ENCODE measurements around the gene CNEP1R1.

CNEP1R1 gene

DNA sequence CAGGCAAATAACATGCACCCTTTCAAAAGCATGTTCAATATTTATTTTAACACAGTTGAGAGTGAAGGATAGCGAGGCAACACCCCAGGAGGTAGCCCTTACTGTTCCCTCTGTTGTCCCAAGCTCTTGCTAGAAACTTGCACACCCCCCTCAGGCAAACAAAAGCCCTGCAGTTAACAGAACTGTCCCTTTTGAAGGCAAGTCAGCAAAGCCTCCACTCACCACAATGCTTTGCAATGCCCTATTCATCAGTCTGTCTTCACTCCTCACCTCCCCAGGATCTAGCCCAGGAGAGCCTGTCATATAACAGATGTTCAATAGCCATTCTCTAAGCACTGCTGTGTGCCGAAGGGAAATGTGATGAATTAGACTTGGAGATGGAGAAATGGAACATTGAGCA, 3.5 kb upstream of the CNEP1R1 start:
- no peak for DNase-seq

DNA sequence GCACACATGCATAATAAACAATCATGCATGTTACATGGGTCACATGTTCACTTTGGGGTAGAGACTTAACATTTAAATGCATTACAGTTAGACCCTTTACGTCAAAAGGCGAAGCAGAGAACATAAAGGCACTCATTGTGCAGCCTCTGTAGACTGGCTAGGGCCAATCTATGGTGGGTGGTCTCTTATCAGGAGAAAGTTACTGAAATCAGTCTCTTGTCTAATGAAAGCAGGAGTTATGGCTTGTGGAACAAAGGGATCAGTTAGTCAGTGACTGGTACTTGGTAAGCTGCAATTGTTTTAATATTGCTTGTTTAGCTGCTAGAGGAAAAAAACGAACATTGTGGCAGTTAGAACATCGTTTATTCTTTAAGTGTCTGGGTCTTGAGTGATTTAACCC, 1.4 kb upstream of the CNEP1R1 start:
- no peak for DNase-seq

DNA sequence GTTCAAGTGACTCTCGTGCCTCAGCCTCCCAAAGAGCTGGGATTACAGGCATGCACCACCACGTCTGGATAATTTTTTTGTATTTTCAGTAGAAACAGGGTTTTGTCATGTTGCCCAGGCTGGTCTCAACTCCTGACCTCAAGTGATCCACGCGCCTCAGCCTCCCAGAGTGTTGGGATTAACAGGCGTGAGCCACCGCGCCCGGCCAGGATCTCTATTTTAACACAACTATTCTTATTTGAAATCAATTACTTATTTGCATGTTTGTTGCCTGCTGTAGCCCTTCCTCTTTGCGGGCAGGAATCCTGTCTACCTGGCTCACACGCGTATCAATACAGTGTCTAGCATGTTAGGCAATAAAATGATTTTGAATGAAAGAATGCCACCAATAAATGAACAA, 818 bp upstream of the CNEP1R1 start:
- DNase-seq = no peak

DNA sequence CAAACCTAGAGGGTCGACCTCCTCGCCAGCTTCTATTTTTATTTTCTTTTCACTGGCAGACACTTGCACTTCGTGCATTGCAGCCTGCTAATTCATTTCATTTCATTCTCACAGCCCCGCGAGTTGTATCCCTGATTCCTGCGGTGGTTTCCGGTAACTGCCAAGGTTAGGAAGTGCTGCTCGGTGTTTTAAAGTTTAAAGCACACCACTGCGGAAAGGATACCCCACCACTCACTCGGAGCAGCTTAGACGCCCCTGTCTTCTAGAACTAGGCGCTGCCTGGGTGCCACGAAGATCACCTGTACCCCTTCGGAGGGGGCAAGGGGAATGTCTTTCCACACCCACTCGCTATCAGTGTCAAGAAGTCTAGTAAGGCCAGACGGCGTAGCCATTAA, 509 bp downstream of the CNEP1R1 start:
- DNase-seq = peak; percentile 19

DNA sequence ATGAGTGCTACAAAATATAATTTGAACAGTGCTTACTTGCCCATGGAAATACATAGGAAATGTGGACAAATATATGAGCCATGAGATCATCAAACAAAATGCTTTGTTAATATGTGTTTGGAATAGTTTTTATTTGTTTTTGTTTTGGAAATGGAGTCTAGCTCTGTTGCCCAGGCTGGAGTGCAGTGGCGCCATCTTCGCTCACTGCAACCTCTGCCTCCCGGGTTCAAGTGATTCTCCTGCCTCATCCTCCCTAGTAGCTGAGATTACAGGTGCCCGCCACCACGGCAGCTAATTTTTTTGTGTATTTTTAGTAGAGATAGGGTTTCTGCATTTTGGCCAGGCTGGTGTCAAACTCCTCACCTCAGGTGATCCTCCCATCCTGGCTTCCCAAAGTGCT, 2.8 kb downstream of the CNEP1R1 start:
- DNase-seq = no peak

DNA sequence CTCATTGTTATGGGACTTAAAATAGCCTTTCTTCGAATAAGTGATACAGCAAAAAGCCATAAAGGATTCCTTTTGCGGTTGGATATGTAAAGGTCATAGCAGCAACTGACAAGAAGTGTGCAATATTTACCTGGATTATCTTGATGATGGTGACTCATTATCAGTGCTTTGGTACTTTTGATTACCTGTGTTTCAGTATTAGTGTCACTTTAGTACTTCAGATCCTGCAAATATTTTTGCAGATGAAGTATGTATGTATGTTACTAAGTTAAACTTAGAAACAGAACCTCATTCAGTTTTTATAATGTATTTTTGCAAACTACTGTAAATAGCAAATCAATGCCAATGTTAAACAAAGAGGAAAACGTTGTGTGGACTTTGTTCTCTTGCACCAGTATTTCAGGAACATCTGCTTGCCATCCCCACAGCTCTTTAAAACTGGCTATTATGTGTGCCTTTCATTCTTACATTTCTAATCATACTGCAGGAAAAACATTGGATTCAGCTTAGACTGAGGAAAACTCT, 10.5 kb downstream of the CNEP1R1 start:
- no peak for DNase-seq

DNA sequence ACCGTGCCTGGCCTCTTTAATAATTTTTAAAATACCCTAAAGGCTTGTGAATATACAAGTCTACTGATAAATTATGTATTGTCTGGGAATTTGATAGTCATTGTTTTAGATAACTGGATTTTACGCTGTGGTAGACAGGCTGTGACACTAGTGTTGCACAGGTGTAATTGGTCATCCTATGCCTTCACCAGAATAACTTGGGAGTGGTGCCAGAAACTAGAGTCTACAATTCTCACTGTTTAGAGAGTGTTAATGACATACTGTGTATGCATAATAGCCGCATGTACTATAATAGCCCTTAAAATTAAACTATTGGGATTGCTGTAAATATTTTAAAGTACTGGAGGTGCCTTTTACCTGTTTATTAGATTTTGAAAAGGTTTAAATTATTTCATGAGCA, 11.4 kb downstream of the CNEP1R1 start:
- no peak for DNase-seq

DNA sequence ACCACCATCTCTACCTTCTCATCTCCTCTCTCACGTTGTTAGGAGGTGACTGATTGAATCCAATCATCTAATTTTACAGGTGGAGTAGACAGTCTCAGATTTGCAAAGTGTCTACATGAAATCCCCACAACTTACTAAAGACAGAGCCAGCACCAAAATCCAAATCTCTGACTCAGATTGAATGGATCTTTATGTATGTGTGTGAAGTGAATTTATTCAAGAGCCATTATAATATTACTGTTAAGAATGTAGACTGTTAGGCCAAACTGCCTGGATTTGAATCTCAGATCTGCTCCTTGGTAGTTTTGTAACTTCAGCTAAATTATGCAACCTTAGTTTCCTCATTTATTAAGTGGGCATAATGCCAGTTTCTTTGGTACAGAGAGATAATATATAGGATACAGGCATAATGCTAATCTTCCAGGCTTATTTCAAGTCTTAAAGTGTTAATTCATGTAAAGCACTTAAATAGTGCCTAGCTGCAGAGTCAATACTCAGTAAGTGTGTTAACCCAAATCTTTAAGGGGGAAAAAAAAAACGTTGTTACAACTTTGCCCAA, 12.7 kb downstream of the CNEP1R1 start:
- no peak for DNase-seq

DNA sequence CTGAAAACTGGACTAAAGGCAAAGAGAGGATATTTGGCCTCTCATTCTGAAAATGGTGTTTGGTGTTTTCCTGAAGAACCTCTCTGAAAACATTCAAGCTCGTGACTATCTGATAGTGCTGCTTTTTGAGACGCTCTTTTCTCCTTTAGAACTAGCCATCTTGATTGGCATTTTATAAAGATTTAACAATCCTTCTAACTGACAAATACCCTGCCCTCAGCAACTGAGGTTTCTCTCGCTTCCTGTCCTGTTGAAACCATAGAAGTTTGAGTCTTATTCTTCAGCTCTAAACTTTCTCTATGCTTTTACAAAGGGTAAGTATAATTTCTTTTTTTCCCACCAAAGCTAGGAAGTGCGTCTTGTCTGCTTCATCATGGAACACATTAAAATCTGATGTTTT, 13.3 kb downstream of the CNEP1R1 start:
- DNase-seq = no peak

DNA sequence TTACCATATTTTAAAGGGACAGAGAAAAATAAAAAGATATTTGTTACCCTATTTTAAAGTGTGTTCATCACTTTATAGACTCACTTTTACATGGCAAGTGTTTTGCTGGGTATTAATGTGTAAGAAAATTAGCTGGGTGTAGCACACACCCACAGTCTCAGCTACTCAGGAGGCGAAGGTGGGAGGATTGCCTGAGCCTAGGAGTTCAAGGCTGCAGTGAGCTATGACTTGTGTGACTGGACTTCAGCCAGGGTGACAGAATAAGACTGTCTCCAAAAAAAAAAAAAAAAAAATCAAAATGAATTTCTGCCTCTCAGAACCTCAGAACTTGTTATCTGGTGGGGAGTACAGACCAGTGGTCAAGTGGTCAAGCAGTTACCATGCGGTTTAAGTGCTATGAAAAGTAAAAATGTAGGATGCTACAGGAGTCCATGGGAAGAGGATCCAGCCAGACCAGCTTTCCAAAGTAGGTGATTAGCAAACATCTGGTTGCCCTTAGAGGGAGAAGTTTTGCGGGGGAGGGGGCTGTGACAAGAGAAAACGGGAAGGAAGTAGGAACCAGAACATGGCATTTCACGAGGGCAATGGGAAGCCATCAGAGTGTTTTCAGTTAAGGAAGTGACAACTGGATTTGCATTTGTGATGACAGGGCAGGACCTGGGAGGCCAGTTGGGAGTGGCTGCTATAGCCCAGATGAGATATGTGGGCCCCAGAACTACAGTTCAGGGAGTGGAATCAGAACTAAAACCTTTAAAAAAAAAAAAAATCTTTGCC, 13.9 kb downstream of the CNEP1R1 start:
- no peak for DNase-seq

DNA sequence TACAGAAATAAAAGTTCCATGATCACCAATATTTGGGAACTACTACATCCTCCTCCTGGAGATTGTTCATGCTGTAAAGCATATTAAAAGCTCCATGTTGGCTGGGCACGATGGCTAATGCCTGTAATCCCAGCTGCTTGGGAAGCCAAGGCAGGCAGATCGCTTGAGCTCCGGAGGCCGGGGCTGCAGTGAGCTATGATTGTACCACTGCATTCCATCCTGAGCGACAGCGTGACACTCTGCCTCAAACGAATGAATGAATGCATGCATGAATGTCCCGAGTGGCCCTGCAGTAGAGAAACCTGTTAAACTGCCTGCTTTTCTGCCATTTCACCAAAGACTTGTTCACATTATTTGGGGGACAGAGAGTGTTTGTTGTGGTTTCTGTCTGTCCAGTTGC, 15.0 kb downstream of the CNEP1R1 start:
- no peak for DNase-seq

DNA sequence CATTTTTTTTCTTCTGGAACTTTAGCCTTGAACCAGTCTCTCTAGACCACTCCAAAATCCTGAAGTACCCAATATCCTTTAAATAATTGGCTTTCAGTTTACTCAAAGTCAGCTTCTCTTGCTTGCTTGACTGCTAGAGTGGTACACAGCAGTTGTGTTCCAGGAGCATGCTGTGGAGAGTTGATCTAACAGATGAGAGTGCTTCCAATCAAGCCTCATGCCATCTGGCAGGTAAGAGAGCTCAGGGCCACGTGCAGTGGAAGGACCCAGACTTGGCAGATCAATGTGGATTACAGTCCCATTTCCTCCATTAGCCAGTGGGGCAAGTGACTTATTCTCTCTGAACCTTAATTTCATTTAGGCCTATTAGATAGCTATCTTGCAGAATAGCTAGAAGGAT, 15.7 kb downstream of the CNEP1R1 start:
- DNase-seq = no peak

DNA sequence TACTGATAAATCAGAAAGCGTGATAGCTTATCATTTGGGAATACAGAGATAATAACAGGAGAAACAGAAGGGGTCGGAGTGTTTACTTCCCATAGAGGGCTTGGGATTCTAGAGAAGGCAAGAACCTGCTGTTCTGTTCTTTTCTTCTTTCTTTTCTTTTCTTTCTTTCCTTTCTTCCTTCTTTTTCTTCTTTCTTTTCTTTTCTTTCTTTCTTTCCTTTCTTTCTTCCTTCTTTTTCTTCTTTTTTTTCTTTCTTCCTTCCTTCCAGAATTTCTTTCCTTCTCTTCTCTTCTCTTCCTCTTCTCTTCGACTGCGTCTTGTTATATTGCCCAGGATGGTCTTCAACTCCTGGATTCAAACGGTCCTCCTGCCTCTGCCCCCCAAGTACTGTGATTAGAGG, 18.3 kb downstream of the CNEP1R1 start:
- DNase-seq = no peak

DNA sequence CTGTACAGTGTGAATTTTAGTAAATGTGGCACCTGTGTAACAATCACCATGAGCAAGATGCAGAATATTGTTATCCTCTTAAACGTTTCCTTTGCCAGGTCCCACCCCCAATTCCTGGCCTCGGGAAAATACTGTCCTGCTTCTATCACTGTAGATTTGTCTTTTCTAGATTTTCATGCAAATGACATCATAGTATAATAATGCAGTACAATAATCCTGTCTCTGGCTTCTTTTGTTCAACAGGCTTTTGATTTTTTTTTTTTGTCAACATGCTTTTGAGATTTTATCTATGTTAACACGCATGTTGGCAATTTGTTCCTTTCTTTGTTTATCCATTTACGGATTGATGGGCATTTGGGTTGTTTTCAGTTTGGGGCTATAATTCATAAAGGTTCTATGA, 20.4 kb downstream of the CNEP1R1 start:
- no peak for DNase-seq

DNA sequence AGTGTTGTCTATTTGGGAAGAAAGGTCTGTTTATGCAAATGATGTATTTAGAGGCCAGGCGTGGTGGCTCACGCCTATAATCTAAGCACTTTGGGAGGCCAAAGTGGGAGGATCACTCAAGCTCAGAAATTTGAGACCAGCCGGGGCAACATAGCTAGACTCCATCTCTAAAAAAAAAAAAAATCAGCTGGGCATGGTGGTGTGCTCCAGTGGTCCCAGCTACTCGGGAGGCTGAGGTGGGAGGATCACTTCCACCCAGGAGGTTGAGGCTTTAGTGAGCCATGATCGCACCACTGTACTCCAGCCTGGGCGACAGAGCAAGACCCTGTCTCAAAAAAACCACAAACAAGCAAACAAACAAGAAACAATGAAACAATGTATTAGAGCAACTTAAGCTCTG, 21.8 kb downstream of the CNEP1R1 start:
- no peak for DNase-seq

DNA sequence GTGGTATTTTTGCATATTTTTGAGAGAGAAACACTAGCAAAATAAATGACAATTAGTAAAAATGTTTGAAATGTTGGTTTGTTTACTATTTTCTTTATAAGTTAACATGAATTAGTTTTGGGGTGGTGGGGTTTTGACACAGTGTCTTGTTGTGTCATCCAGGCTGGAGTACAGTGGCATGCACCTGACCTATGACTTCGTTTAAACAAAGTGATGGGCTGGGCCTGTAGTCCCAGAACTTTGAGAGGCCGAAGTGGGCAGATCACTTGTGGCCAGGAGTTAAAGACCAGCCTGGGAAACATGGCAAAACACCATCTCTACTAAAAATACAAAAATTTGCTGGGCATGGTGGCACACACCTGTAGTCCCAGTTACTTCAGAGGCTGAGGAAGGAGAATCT, 22.8 kb downstream of the CNEP1R1 start:
- DNase-seq = no peak

DNA sequence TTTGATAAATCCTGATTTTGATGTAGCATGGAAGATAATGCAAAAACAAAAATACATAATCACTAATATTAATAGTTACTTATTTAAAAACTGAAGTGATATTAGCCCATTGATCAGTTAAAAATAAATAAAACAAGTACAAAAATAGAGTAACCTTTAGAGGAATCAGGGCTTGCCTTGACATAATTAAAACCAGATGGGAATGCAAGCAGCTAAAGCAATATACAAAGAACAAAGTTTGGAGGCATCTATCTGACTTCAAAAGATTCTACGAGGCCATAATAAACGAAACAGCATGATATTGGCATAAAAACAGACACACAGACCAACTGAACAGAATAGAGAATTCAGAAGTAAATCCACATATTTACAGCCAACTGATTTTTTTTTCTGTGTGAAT, 25.8 kb downstream of the CNEP1R1 start:
- DNase-seq = no peak

DNA sequence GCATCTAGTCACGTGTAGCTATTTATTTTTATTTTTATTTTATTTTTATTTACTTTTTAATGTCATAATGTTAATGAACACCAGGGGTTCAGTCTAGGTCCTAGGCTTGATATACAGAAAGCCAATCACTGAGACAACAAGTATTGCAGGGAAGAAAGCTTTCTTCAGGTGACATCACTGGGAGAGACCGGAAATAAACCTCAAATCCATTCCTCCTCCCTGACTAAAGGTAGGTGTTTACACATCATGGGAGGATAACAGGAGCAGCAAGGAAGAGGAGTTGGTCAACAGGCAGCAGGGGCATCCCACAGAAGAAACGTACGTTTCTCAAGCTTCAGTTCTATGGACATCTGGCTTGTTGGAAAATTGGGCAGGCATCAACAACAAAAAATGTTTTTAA, 31.2 kb downstream of the CNEP1R1 start:
- no peak for DNase-seq

DNA sequence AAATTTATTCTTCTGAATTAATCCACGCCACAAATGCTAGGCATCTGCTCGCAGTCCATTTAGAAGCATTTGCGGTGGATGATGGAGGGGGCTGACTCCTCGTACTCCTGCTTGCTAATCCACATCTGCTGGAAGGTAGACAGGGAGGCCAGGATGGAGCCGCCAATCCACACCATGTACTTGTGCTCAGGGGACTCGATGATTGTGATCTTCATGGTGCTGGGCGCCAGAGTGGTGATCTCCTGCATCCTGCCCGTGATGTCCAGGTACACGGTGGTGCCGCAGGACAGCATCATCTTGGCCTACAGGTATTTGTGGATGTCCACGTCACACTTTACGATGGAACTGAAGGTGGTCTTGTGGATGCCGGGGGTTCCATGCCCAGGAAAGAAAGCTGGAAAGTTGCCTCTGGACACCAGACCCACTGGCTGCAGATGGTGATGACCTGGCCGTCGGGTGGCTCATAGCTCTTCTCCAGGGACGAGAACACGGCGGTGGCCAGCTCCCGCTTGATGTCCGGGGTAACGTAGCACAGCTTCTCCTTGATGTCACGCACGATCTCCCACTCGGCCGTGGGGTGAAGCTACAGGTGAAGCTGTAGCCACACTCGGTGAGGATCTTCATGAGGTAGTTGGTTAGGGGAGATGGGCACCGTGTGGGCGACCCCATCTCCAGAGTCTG, 33.2 kb downstream of the CNEP1R1 start:
- no peak for DNase-seq

DNA sequence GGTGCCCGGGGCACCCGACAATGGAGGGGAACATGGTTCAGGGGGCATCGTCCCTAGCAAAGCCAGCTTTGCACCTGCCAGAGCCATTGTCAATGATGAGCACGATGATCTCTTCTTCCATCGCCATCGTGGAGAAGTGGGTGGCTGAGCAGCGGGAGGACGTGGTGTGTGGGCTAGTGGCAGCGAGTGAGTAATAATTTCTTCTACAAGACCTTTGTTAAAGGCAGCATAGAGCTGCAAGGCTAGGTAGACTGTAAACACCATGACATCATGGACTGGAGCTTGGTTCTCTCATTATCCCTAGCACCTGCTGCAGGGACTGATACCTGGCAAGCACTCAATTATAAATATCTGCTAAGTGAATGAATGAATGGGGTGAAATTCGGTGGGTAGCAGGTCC, 34.1 kb downstream of the CNEP1R1 start:
- DNase-seq = no peak

DNA sequence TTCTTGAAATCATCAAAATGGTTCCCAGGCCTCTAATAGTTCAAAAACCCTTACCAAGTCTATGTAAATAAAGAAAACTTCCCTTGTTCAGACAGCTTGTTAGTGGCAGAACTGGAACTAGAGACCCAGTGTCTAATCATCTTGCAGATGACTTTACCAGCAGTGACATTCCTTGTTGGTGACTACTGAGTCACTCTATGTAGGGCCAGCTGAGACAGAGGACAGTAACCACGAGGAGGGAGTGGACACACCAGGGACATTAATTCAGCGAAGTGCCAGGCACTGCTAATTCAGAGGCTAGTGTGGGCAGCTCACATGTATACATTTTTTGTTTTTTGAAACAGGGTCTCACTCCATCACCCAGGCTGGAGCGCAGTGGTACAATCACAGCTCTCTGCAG, 34.6 kb downstream of the CNEP1R1 start:
- no peak for DNase-seq

DNA sequence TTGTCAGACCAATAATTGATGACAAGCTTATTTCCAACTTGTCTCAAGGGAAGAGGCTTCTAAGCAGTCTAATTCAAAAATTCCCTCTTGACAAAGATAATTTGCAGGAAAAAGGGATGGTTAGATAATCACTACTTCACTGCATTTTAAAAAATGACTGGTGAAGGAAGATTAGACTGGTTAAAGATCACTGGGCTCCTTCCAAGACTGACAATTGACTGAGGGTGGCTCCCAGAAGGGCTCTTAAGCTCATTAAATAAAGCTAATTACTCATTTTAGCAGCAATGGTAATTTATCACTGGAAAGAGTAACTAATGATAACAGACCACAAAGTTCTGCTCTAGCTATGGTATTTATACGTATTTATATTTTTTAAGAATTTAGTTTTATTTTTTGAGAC, 36.3 kb downstream of the CNEP1R1 start:
- no peak for DNase-seq

DNA sequence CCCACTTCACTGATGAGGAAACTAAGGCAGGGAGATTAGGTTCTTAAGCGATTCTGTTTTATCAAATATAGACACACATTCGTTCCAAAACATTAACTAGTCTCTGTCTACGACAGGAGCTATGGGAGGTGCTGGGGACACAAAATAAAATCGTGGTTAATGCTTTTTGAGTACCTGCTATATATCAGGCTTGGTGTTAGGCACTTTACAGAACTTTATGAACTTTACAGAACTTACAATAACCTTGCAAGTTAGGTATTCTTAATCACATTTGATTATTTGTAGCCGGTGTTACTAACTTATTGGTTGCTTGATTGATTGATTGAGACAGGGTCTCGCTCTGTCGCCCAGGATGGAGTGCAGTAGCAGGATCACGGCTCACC, 40.2 kb downstream of the CNEP1R1 start:
- DNase-seq = no peak

All from activated effector memory CD4-positive, alpha-beta T cell treated with Interleukin-2 at 50 U/mL for 16 hours (primary cell).